Transverse colon (tissue), 4 donors: ENCODE data around the gene TGM3. TPM values are rescaled to one million over a fixed set of nuclear protein-coding genes. Genes with fewer than 3 reads are reported as not detected.

Source experiments
- DNase-seq: peaks from one replicate; pipeline ENCODE4 v3.0.0-alpha.2; 2019
- H3K27ac ChIP-seq, 4 donors: fragments of 200-600 bp; sonication (generic); 2 replicates each; pipeline ENCODE4 v1.5.1; 2016 to 2018; ENCODE audit warnings: inconsistent platforms in 4 of 4
- H3K27me3 ChIP-seq: fragments of 200-600 bp; sonication (generic); 2 replicates; pipeline ENCODE4 v1.5.1; 2017; ENCODE audit warnings: inconsistent platforms
- H3K36me3 ChIP-seq, 4 donors: fragments of 200-600 bp; sonication (generic); 2 replicates each; pipeline ENCODE4 v1.5.1; 2017 to 2019; ENCODE audit warnings: inconsistent platforms in 4 of 4
- H3K4me1 ChIP-seq, 4 donors: fragments of 200-600 bp; sonication (generic); 2 replicates each; pipeline ENCODE4 v1.5.1; 2017 to 2020; ENCODE audit warnings: inconsistent platforms in 4 of 4
- H3K4me3 ChIP-seq, 4 donors: fragments of 200-600 bp; sonication (generic); 1 replicate in 1 of 4; 2 replicates in 3 of 4; pipeline versions ENCODE4 v1.5.1 to v1.6.1; 2017 to 2019; ENCODE audit warnings: inconsistent platforms in 4 of 4
- H3K9me3 ChIP-seq, 2 donors: fragments of 200-600 bp; sonication (generic); 2 replicates each; pipeline ENCODE4 v1.5.1; 2017 to 2019; ENCODE audit warnings: inconsistent platforms in 2 of 2
- CTCF ChIP-seq, 5 experiments: fragments of 200-600 bp in 3 of 5; fragments of 450-650 bp in 2 of 5; sonication (generic) in 3 of 5; IDR thresholded peaks; 1 replicate in 2 of 5; 2 replicates in 3 of 5; pipeline ENCODE4 v1.5.1; 2016 to 2017; ENCODE audit warnings: antibody characterized with exemption in 5 of 5, inconsistent platforms in 3 of 5, mild to moderate bottlenecking in 2 of 5, moderate library complexity in 1 of 5
- EP300 ChIP-seq: sonication (generic); formaldehyde crosslinking; IDR thresholded peaks from one replicate; pipeline ENCODE4 v1.6.1; 2017; ENCODE audit warnings: antibody characterized with exemption, low read depth
- POLR2A ChIP-seq: fragments of 450-650 bp; IDR thresholded peaks from one replicate; pipeline ENCODE4 v1.6.1; 2016; ENCODE audit warnings: antibody characterized with exemption, mild to moderate bottlenecking, moderate library complexity
- POLR2AphosphoS5 ChIP-seq, 3 donors: sonication (generic); formaldehyde crosslinking; IDR thresholded peaks; one replicate each; pipeline ENCODE4 v1.6.1; 2016; ENCODE audit warnings: antibody characterized with exemption in 3 of 3
- WGBS, 2 donors: methylation state at CpG; one replicate each; pipeline ENCODE4 v1.1.5; 2018; ENCODE audit warnings: low coverage in 1 of 2; 5-methylcytosine and 5-hydroxymethylcytosine counted together
- in situ Hi-C, 4 donors: fragments of 200-750 bp; cut with MboI; loops; one replicate each; pipeline versions ENCODE4 v1.15.0 to v1.15.1; 2017; ENCODE audit warnings: low sequenced_read_pairs in 3 of 4, low pct_ligation_motif_present in 1 of 4, low pct_unique_long_range_greater_than_20kb in 1 of 4
- intact Hi-C: fragments of 100-400 bp; cut with DNase I; formaldehyde crosslinking; loops from one replicate; pipeline ENCODE4 v1.15.1; 2023; ENCODE audit warnings: low total_unique reads
- total RNA-seq, 4 donors: library from RNA; depleted of rRNA; stranded (reverse); fragments of >200 nt; gene quantifications; one replicate each; pipeline ENCODE4 v1.1.0, GENCODE V29; 2016

The TGM3 gene
- total RNA-seq, 4 donors from 2014 or later = 0.14 TPM; not detected in 3

- TF ChIP-seq POLR2AphosphoS5 (IDR thresholded peaks at IDR 0.05) (no peak), EP300 (no peak), POLR2A (no peak), CTCF (IDR thresholded peaks at IDR 0.05) (no peak)
- Histone ChIP-seq H3K27ac (no peak overlapping the region), H3K27me3 (no peaks in the 10 kb centered on the region), H3K36me3 (no peaks in the 10 kb centered on the region), H3K4me1 (no peaks in the 10 kb centered on the region), H3K4me3 (no peak overlapping the region), H3K9me3 (no peaks in the 10 kb centered on the region)
- intact Hi-C loops = no loop called here
- in situ Hi-C loops = no loop called here
- no peak for DNase-seq
- 80% methylated on average over 5 of the region's 5 CpGs; no CpG with 5 or more reads in 1 of the 2 donors for WGBS, 2 donors
These were observed 41.3 kb downstream of the TGM3 start for GRCh38 chr20:2337142-2337541.

GRCh38 chr20:2338411-2339066 lies 42.7 kb downstream of the TGM3 start:
- Histone ChIP-seq H3K9me3 (no peaks in the 10 kb centered on the region), H3K27me3 (no peaks in the 10 kb centered on the region), H3K4me1 (no peaks in the 10 kb centered on the region), H3K36me3 (no peaks in the 10 kb centered on the region), H3K4me3 (no peak overlapping the region), H3K27ac (no peak overlapping the region)
- TF ChIP-seq CTCF (IDR thresholded peaks at IDR 0.05) = no peak
- no peak for TF ChIP-seq POLR2A
- TF ChIP-seq POLR2AphosphoS5 (IDR thresholded peaks at IDR 0.05) = no peak
- TF ChIP-seq EP300 = no peak
- in situ Hi-C loops = no loop called here
- 60 to 66% methylated on average over 5 of the region's 5 CpGs for WGBS, 2 donors
- intact Hi-C loops = no loop called here
- DNase-seq = no peak

- in situ Hi-C loops (no loop called here), intact Hi-C loops (no loop called here)
- no peaks in the 10 kb centered on the region for H3K4me1 ChIP-seq
- WGBS, 2 donors = 92% methylated on average over 11 of the region's 11 CpGs; no CpG with 5 or more reads in 1 of the 2 donors
- H3K27me3 ChIP-seq = no peaks in the 10 kb centered on the region
- no peaks in the 10 kb centered on the region for H3K9me3 ChIP-seq
- H3K4me3 ChIP-seq = no peak overlapping the region
- TF ChIP-seq EP300 (no peak), CTCF (IDR thresholded peaks at IDR 0.05) (no peak), POLR2A (no peak), POLR2AphosphoS5 (IDR thresholded peaks at IDR 0.05) (no peak)
- no peaks in the 10 kb centered on the region for H3K36me3 ChIP-seq
- no peak overlapping the region for H3K27ac ChIP-seq
- no peak for DNase-seq
These were observed 44.3 kb downstream of the TGM3 start for GRCh38 chr20:2340136-2340535.

GRCh38 chr20:2340823-2341222 lies 45.0 kb downstream of the TGM3 start:
- WGBS, 2 donors = 92% methylated on average over 6 of the region's 6 CpGs; no CpG with 5 or more reads in 1 of the 2 donors
- H3K4me3 ChIP-seq = no peak overlapping the region
- H3K27me3 ChIP-seq = no peaks in the 10 kb centered on the region
- H3K9me3 ChIP-seq = no peaks in the 10 kb centered on the region
- no peak overlapping the region for H3K27ac ChIP-seq
- in situ Hi-C loops = no loop called here
- H3K36me3 ChIP-seq = no peaks in the 10 kb centered on the region
- TF ChIP-seq POLR2A (no peak), EP300 (no peak), POLR2AphosphoS5 (IDR thresholded peaks at IDR 0.05) (no peak), CTCF (IDR thresholded peaks at IDR 0.05) (no peak)
- intact Hi-C loops = no loop called here
- DNase-seq = no peak
- no peaks in the 10 kb centered on the region for H3K4me1 ChIP-seq
